ENCODE data around the gene ASTL.

The ASTL gene

DNA sequence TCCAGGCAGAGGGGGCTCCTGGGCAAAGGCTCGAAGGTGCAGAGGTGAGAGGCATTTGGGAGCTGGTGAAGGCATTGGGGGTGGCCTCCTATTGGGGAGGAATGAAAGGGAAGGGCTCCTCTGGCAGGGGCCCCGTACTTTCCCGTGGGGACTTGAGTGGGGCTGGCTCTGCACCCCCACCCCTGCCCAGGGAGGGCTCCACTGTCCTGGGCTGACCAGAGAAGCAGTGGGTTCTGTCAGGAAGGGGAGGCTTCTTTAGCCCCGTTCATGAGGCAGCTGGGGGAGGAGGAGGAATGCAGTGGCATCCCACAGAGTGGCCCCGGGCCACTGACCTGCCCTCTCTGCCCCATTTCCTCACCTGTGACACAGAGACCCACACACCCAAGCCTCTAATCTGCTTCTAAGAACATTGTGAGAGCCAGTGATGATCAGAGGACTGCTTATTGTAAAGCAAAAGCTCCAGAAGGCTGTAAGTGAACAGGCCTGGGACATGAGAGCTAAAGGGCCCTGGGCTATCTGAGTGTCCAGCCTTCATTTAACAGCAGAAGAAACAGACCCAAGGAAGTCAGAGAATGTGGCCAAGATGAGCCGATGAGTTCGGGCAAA lies 65.0 kb downstream of the ASTL start:
- peak in 3 of 10 donors; percentile 23 to 54 (median 30) for DNase-seq
- intact Hi-C loops (cut with DNase I) = loop anchor here (5.0 kb wide), 1 partner anchor 44 kb away; the partner anchor contains the start of gene ADRA2B
